GM19397 (cell line): ENCODE results near the gene ANKRD9.

Source experiments
- ATAC-seq: cut with Tn5 transposase; IDR thresholded peaks from one replicate; pipeline ENCODE4 v1.9.1; 2021; ENCODE audit warnings: mild to moderate bottlenecking, moderate library complexity; ENCODE audit not compliant: unreplicated experiment

The ANKRD9 gene

DNA sequence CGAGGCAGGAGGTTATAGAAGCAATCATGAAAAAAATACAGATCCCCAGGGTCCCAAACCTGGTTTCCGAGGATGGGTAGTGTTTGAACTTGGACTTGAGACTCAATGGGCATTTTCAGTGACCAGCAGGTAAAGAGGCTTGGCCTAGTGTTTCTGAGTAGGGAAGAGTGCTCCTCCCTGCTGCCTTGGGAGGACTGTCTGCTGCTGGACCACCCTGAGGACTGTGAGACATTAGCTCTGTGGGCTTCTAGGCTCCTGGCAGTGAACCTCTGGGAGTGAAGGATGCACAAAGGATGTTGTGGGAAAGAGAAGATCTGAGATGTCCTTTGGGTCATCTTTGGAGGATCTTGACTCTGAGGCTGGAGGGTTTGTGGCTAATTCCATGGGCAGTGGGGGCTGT lies 30.5 kb downstream of the ANKRD9 start:
- ATAC-seq, result no peak

DNA sequence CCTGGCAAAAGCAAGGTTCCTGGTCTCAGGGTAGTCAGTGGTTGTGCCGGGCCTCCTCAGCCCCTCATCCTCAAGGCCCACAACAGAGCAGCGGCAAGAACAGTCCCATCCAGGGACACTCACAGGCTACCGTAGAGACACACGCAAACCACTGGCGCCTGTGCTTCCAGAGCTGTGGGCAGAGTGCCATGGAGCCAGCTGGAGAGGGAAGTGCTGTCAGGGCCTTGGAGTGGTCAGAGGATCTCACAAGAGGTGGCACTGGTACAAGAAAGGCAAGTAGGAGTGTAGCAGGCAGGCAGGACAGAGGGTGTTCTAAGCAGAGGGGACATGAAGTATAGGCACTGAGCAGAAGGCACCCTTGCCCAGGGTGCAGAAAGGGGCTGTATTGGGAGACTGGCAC lies 34.6 kb downstream of the ANKRD9 start:
- no peak for ATAC-seq

DNA sequence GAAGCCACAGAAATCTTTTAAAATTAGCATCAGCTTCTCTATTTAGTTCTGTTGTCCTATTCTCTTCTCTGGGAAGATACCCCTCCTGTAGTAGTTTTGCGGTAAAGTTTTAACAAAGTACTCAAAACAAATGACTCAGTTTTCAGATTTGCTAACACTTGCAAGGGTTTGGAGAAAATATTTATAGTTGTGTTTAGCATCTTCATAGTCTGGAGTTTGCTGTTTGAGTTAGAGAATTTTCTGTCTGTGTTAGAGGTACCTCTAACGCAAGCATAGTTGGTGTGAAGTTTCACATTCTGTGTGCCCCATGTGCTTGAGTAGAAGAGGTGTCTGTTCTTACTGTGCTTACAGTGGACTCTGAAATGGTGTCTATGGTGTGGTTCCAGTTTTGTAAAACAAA lies 36.0 kb downstream of the ANKRD9 start:
- ATAC-seq, result no peak

DNA sequence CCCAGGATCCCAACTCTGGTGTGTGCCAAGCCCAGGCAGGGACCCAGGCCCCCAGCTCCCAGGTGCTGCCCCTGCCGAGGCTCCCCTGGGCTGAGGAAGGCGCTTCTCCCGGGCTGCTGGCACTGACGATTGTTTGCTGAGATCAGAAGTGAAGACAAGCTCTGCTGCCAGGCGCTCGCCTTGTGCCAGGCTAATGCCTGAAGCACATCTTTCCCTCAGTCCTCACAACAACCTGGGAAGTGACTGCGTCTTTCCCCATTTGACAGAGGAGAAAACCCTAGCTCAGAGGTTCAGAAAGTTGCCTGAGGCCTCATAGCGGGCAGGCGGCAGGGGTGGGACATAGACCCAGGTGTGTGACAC lies 36.8 kb downstream of the ANKRD9 start:
- no peak for ATAC-seq

DNA sequence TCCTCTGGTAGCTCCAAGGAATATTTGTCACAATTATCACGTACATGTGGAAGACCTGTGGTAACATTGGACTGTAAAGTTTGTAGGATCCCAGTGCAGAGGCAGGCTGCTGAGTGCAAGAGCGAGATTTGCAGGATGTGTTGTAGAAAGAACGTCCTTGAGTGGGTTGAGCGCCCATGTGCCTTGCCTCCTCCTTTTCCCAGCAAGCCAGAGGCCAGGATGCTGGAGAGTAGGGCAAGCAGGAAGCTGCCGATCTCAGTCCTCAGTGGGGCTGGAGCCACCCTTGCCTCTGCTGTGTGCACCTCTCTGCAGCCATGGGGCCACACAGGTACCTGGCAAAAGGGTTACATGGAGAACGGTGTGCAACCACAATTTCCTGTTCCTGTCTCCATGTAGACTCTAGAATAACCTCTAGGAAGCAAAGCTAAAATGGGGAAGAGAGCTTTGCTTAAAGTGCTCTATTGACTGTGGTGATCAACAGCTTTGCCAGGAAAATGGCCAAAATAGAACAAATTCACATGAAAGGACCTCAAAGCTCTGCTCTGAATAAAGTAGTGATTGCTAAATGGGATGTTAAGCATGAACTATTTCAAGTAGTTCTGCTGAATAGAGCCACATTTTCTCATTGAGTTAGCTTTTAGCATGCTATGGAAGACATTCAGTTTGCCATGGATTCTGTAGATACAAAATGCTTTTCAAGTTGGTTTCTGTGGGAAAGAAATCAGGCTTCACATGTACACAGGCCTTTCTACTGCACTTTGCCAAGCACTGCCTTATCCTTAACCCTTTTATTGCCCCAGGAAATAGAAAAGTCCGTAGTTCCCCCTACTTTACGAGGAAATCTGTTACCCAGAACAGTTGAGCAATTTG lies 37.4 kb downstream of the ANKRD9 start:
- ATAC-seq, result no peak

DNA sequence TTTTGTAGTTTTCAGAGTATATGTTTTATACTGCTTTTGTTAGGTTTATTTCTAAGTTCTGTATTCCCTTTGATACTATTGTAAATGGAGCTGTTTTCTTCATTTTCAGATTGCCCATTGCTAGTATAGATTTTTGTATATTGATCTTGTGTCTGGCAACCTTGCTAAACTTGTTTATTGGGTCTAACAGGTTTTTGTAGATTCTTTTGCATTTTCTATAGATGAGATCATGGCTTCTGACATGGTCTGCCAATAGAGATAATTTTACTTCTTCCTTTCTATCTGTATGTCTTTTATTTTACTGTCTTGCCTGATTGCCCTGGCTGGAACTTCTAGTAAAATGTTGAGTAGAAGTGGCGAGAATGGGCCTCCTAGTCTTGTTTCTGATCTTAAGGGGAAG lies 40.3 kb downstream of the ANKRD9 start:
- no peak for ATAC-seq

DNA sequence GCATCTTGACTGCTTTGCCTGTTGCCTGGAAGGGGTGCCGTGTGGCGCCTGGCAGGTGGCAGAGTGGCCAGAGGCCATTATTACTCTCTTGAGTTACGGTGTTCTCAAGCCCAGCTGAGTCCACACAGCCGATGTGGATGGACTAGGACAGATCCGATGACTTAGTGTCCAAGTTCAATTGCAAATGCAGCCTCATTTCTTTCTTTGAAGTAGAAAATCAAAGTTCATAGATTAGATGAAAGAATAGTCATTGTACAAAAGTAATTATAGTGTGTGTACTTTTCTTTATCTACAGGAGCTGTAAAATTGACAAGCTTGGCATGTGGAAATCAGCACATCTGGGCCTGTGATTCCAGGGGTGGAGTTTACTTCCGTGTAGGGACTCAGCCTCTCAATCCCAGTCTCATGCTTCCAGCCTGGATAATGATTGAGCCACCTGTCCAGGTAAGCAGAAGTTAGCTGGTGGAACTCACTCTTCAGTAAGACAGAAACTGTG lies 44.7 kb downstream of the ANKRD9 start:
- ATAC-seq, result no peak

DNA sequence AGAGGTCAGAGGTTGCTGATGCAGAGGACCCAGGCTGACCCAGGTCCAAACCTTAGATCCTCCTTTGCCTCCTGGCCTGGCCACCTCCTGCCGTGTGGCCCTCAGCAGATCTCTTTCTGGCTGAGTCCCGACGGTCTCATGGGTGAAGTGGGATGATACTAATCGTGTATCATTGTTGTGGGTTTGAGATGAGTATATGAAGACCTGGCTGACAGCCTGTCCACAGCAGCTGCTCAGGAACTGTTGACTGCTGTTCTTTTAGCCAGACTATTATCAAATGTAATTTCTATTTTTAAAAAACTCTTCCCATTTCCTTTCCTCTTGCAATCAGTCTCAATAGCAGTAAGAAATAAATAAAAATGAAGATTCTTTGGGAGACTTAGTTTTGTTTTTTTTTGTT lies 45.6 kb downstream of the ANKRD9 start:
- ATAC-seq, result no peak

DNA sequence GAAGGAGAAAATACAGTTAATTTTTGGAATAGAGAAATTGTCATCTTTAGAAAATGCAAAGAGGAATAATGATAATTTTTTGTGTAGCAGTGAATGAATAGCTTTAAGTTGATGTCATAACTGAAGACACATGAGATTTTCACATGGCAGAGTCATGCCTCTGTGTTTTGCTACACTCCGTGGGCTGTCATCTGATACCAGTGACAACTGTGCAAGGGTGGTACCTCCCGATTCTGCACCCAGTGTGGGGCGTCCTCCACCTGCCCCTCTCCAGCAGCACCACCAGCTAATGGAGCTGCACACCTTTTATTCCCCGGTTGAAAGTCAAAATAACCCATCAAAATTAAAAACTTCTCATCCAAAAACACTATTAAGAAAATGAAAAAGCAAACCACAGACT lies 47.2 kb downstream of the ANKRD9 start:
- no peak for ATAC-seq

DNA sequence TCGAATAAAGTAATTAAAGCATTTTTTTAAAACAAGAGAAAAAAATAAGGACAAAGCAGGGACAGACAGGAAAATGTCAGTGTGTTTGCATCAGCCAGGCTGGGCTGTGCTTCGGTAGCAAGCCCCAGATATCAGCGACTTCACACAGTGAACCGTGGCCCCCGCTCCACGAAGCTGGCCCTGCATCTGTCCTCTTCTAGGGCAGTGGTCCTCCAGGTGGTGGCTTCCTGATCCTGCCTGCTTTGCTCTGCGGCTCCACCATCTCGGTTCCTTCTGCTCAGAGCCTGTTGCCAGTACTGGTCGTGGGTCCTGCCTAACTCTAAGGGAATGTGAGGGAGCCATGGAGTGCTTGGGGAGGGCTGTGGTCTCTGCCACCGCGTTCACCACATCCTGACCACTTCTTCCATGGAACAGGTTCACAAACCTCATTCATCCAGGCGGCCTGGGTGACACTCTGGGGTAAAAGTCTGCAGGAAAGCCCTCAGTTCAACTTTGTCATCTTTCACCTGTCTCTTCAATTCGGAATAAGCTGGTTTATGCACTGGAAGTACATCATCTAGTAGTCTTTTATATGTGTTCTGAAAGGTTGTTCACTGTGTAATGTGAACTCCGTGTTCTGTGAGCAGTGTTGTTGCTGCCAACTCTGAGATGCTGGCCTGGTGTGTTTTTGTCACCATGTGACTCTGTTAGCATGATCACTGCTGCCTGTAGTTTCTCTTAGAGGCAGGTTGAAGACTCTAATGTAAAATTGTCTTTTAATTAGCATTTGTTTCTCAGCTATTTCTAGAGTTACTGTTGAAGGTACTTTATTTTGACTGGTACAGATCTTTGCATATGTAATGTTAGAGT lies 47.9 kb downstream of the ANKRD9 start:
- ATAC-seq, result no peak

DNA sequence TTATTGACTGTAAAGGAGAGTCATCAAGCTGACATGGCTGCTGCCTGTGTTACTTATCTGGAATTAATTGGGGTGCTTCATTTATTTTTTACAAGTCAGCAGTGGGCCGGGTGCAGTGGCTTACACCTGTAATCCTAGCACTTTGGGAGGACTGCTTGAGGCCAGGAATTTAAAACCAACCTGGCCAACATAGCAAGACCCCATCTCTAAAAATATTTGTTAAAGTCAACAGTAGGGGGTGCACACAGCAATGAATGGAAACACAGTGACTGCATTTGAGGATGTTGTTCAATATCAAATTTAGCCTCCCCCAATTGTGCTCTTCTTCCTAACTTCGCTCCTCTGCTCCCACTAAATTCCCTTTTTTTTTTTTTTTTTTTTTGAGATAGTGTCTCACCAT lies 52.1 kb downstream of the ANKRD9 start:
- ATAC-seq, result no peak

DNA sequence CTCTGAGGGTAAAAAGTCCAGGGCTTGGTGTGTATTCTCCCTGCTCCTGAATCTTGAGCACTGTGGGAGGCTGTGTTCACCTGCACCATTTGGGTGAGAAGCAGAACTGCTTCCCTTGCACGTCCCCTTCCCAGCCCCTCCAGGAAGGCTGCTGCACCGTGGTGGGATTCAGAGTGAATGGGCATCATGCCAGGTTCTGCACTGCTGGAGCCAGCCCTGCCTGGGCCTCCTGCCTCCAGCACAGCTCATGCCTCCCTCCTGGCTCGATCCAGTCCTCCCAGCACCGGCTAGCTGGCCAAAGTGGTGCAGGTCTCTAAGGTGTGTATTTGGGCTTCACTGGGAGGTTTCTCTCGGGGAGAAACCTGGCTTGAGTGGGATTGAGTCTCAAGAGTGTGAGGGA lies 54.9 kb downstream of the ANKRD9 start:
- ATAC-seq, result no peak

DNA sequence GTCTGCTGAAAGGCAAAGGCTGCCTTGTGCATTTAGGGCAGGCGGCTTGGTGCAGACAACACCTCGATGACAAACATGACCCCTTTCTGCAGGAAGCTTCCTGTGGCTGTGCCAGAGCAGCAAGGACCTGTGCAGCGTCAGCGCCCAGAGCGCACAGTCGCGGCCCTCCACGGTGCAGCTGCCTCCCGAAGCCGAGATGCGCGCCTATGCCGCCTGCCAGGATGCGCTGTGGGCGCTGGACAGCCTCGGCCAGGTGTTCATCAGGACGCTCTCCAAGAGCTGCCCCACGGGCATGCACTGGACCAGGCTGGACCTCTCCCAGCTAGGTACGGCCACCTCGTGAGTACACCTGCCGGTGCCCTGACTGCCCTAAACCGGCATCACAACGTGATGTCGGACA lies 57.3 kb downstream of the ANKRD9 start:
- ATAC-seq, result no peak
